GM19240 (cell line): ENCODE results near the gene CHCHD4.
A peak's percentile ranks its signal among the peaks of the same experiment; 100 is the strongest.
"Not testable (repeated sequence)": the region's sequence is repeated elsewhere in the genome, so short reads cannot be mapped to it uniquely, and the experiment has no call there.

Experiments used
- DNase-seq: peaks from one replicate; pipeline ENCODE4 v3.0.0; 2011; ENCODE audit warnings: low spot score; ENCODE audit not compliant: insufficient read length

CHCHD4 gene

DNA sequence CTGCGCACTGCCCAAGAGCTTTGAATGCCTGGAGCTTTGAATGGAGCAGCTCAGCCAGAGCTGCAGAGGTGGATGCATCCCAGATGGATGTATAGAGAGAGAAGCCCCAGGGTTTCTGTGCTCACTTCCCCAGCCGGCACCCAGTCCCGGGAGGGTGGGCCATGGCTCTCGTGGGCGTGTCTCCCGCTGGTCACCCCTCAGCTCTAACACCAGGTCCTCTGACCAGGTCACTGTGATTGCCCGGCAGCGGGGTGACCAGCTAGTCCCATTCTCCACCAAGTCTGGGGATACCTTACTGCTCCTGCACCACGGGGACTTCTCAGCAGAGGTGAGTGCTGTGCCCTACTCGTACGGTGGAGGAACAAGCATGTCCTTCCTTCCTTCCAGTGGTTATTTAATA, 10.9 kb upstream of the CHCHD4 start:
- no peak for DNase-seq

DNA sequence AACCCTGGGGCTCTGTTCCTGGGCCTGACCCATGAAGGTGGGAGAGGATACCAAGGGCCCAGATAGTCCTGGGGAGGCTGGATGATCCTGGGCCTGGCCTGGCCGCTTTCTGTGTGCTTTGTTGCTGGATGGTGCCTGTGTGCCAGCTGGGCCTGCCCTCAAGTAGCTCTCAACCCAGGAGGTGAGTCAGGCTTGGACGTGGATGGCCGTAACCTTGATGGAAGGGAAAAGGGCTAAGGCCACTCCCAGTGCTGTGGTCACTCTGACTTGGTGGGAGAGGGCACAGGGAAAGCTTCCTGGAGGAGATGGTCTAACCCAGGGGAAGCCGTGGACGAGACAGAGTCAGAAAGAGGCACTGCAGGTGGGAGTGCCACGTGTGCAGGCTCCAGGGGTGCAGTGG, 9.6 kb upstream of the CHCHD4 start:
- no peak for DNase-seq

- DNase-seq: no peak
These were observed 9.2 kb upstream of the CHCHD4 start for GRCh38 chr3:14133876-14134275.

DNA sequence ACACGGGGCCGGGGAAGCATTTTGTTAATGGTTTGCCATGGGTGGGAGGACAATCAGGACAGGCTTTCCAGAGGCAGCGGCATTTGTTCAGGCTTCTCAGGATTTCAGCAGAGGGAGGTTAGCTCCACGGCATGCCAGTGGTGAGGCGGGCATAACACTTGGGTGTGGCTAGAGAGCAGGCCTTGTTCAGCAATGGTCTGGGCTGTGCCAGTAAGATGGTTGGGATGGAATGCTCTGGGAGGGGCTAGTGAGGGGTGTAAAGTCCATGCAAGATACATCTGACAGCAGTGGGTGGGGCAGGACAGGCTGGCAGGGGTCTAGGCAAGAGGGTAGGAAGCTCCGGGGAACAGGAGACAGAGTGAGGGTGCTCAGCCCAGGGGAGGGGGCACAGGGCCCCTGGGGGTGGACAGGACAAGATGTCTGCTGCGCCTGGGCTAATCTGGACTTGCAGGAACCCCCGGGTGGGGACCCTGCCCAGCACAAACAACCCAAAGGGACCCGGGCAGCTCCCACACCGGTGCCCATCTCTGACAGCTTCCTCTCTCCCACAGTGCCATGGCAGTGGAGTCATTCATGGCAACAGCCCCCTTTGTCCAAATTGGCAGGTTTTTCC, 8.6 kb upstream of the CHCHD4 start:
- no peak for DNase-seq

DNA sequence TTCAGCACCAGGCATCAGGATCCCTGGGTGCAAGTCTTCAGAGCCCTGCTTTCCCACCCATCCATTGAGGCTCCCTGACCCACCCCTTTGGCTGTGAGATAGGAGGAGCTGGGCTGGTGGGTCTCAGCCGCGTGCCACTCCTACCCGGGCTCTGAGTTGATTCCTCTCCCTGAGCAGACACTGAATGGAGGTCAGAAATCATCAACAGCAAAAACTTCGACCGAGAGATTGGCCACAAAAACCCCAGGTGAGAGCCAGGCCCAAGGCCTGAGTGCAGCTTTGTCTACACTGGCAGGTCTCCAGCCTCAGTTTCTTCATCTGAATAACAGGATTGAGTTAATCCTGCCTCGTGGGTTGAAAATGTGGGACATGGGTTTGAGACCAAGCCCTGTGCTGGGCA, 8.0 kb upstream of the CHCHD4 start:
- DNase-seq: no peak

DNA sequence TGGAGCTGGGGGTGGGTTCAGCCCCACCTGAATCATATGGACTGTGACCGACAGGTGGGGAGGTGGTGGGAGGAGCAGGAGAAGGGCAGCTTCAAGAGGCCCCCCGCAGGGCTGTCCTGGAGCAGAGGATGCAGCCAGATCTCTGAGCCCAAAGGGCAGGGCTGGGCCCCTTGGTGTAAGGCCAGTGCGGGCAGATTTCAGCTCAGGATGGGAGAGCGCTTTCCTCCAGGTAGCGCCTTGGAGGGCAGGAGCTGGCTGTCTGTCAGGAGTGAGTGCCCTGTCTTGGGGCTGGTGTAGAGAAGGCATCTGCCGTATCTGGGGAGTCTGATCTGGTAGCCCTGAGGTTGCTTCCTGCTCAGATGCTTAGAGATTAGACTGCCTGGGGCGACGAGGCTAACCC, 7.5 kb upstream of the CHCHD4 start:
- DNase-seq: no peak

DNA sequence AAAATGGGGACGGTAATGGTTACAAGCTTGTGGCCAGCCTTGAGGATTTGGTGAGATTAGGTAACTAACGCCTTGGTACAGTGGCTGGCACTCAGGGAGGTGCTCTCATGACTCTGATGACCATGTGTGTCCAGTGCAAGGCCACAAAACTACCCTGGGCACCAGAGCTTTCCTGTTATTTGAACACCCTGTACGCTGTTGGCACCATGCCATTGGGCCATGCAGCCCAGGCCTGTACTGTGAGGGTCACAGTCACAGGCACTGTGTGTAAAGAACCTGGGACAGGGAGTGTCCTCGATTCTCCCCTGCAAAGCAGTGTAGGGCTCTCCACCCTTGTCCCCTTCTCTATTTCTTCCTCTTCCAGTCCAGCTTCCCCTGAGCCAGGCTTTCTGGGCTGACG, 6.5 kb upstream of the CHCHD4 start:
- DNase-seq: no peak

DNA sequence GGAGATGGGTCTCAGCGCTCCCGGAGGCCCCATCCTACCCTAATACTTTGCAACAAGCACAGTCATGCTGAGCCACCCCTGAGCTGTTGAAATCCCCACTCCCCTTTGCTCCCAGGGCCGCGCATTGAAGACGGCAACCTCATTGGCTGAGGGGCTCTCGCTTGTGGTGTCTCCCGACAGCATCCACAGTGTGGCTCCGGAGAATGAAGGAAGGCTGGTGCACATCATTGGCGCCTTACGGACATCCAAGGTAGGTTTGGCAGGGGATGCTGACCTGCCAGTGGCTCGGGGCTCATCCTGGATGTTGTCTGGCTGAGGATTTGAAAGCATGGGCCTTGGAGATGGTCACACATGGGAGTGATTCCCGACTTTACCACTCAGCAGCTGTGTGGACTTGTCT, 6.0 kb upstream of the CHCHD4 start:
- no peak for DNase-seq

DNA sequence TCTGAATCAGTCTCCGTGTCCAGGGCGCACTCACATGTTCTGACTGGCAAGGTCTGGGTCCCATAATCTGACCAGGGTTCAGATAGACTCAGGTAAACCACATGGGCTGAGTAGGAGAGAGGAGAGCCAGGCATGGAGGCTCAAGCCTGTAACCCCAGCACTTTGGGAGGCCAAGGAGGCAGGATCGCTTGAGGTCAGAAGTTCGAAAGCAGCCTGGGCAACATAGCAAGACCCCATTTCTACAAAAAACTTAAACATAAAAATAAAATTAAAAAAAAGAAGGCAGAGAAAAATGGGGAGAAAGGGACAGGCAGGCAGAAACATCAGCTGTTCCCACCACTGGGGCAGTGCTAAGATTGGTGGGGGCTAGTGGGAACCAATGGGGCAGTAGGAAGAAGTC, 5.6 kb upstream of the CHCHD4 start:
- no peak for DNase-seq

DNA sequence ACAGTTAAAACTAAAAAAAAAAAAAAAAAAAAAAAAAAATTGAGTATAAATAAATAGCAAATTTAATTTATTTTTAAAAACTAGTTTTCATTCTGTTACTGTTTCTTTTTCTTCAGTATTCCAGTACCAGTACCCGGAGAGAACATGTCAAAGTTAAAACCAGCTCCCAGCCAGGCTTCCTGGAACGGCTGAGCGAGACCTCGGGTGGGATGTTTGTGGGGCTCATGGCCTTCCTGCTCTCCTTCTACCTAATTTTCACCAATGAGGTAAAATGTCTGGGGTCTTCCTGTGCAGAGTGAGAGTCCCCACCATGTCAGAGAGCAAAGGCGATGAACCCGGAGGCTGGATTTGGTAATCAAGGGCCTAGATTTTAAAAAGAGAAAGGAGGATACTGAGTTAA, 4.6 kb upstream of the CHCHD4 start:
- no peak for DNase-seq

DNA sequence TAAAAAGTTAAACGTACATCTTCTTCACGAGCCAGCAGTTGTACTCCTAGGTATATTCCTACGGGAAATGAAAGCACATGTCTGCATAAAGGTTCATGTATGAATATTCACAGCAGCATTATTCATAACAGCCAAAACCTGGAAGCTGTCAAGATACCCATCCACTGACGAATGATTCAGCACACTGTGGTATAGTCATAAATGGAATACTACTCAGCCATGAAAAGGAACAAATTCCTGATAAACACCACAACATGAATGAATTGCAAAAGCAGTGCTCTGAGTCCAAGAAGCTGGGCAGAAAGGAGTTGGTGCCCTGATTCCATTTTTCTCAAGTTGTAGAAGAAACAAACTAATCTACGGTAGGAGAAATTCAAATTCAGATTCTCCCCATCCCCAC, 4.1 kb upstream of the CHCHD4 start:
- no peak for DNase-seq

GRCh38 chr3:14127516-14128161, 3.0 kb upstream of the CHCHD4 start:
- no peak for DNase-seq

DNA sequence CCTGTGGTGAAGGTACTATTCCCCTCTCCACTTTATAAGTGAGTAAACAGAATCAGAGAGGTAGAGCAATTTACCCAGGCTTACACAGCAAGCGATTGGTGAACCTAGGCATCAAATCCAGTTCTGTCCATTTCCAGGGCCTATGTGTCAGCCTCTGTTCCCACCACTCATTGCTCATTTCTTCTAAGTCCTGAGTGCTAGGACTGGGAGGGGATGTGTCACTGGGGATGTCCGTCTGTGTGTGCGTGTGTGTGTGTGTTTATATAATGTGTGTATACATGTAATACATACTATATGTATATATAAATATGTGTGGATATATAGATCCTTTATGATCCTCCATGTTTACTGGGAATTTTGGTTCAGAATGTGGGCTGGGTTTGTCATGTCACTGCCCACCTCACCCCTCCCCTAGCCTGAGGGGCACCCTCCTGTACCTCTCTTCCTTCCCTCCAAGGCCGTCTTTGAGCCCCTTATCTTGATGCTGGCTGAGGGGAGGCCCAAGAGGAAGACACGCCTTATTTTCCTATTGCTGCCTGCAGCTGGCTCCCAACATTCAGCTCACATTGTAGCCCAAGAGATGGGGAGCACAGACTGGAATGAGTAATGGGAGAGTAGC, 2.3 kb upstream of the CHCHD4 start:
- DNase-seq: no peak

DNA sequence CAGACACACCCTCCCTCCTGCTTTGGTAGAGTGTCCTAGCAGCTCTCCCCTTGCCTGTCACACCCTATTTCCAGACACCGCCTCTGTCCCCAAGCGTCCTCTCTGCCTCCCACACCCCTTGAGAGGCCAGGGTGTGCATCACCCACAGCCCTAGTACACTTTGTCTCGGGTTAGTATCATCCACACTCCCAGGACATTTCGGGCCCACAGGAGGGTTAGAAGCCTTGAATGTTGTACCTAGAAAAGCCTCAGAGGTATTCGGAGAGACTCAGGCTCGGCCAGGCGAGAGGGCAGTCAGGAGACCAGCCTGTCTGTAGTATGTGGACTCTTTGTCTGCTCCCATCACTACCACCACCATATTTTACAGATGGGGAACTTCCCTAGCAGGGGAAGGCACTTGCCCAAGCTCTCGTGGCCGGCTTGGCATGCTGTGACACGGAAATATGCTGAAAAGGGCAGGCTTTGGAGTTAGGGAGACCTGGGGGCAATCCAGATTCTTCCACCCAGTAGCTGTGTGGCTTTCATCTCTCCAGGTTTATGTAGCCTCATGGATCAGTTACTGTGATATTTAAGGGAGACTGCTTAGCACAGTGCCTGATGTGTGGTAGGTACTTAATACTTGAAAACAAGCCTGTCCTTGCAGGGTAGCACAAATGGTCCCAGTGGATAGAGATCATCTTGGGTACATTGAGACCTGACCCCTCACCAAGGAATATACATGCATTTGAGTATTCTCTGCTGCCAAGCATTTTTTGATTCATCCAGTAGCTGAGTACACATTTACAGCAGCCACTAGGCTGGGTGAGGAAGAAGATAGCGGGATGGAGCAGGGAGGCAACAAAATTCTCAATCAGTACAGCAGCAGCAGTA, 1.6 kb upstream of the CHCHD4 start:
- no peak for DNase-seq

DNA sequence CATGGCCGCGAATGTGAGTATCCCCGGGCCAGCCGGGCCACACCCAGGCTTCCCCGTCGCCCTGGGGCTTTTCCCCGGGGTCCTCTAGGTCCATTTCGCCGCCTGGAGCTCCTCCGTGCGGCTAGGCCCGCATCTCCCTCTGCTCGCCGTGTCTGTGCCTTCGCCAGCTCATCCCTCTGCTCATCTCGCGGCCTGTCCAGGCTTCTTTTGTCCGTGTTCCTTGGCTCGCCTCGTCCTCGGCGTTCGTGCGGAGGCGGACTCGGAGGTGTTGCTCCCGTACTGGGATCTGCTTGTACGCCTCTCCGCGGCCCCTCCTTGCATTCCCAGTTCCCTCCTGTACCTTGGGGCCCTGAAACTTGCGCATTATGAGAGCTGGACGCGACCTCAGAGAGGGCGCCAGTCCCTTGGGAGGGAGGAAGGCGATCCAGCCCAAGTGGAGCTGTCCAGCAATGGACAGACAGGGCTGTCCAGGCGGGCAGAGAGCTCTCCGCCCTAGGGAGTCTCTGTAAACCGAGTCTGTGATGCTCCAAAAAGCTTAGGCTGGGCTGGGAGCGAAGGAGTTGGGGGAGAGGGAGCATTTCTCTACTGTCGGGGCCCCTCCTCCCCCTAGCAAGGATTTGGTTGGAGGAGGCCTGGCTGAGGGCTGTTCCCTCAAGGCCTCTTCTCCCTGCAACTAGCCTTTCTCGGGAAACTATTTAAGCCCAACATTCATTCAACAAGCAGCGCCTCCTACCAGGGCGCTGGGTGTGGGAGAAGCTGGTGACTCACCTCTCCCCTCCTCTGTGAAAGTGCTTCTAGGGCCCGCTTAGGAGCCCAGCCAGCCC, 735 bp upstream of the CHCHD4 start:
- no peak for DNase-seq

DNA sequence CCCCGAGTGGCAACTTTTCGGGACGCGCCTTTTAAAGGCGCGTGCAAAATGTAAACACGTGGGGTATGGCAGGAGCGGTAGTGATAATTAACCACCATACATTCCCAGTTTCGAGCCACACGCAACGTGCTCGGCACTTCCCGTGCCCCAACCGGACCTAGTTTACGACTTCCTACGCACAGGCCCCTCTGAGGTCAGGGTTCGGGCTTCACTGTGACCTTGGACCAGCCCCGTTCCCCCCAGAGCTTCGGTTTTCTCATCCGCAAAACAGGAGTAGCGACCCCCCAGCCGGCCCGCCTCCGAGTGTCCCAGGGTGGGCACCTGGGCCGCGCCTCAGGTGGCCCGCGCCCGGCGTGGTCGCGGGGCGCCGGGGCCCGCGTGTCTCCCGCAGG, 451 bp downstream of the CHCHD4 start:
- DNase-seq: peak; percentile 60

GRCh38 chr3:14123308-14124222, 1.1 kb downstream of the CHCHD4 start:
- no peak for DNase-seq

DNA sequence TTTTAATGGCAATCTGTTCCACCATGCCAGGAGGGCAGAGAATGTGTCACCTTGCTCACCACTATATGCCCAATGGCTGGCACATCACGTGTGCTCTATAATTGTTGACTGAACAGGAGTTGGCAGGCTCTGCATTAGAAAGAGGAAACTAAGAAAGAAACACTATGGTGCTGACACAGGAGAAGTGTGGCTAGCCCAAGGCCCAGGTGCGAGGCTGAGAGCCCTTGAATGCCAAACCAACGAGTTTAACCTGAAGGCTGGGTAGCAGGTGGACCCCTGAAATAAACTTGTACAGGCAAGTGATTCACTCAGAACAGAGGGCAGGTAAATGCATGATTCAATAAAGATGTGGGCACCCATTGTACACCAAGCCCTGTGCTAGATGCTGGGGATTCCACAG, 2.4 kb downstream of the CHCHD4 start:
- DNase-seq: no peak

DNA sequence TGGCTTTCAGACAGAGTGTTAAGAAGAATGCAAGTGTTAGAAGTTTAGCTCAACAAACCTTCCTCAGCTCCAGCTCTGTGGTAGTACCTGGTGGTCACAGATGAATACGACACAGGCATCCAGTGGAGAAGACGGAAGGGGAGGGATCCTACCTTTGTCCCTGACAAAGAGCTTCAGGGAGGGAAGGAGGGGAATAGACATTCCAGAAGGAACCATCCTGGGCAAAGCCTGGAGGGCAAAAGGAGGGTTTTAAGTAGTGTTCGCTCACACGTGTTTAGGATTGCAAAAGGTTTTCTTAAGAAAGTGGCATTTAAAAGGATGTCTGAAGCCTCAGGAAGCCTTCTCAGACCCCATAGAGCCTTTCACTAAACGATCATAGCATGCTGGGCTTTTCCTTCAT, 2.8 kb downstream of the CHCHD4 start:
- DNase-seq: no peak

DNA sequence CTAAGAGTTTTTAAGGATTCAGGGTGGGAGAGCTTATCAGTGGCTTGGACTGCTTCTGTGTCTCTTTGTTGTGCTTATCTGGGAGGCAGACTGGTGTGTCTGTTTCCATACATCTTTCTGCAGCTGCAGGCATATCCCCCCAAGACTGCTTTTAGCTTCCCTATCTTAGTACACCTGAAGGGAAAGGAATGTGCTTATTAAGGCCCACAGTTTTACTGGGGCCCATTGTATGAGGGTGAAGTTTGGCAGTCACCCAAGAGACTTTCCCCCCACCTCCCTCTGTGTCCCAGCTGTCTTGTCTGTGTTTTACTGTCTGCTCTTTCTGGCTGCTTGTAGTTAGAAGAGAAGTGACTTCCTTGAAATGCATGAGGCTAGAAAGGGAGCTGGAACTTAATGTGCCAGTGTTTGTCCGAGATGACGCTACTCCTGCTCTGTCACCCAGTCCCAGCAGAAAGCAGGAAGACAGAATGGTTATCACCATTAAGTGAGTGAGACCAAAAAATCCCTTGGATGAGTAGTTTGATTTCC, 3.7 kb downstream of the CHCHD4 start:
- not testable (repeated sequence) for DNase-seq
